Stimulated activated CD4-positive, alpha-beta T cell treated with anti-CD3 and anti-CD28 coated beads, Interleukin-15, amount 100 ng/mL, for 24 hours (primary cell): ENCODE results near the gene NR3C2.

ENCODE experiments used
- DNase-seq: peaks from one replicate; pipeline ENCODE4 v3.0.0-alpha.2; 2020

The NR3C2 gene

DNA sequence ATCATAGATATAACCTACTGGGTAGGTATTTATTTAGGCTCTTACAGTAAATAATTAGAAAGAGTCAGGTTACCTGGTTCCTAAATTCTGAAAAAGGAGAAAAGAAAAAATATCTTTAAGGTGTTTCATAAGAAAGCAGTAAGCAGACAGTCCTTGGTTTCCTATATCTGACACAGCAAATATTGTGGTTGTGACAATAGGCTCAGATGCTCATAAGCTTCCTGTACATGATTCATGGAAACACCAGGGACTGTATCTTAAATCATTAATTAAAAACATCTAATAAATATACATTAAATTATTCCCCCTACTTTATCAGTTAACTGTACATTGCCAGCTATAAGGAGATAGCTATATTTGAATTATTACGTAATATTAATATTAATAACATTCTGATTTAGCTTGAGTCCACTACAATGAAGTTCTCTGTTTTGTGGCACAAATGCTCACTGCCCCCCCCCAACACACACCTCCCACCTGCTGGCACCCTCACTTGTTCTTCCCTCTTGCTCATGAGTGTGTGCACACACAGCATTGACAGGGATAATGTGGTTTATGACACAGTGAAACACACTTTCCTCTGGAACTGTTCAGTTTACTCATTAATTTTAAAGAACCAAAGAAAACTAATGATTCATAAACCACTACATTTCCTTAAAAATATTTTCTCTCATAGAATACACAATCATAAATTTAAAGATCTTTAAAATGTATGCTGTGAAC is 187.4 kb downstream of the NR3C2 start:
- DNase-seq, result no peak

DNA sequence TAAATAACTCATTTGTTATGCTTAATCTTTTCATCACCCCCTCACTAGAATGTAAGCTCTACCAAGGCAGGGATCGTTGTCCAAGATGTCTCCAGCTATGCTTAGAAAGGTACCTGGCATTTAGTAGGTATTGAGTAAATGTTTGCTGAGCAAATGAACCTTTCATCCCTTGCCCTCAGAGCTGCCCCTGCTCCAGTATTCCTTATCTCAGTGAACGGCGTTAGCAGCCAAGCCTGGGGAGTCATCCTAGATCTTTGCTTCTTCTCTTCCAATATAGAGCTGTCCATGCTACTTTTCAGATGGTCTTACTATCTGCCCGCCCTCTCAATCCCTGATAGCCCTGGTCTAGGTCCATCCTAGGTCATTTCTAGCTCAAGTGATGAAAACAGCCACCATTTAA is 188.4 kb downstream of the NR3C2 start:
- DNase-seq, result no peak

DNA sequence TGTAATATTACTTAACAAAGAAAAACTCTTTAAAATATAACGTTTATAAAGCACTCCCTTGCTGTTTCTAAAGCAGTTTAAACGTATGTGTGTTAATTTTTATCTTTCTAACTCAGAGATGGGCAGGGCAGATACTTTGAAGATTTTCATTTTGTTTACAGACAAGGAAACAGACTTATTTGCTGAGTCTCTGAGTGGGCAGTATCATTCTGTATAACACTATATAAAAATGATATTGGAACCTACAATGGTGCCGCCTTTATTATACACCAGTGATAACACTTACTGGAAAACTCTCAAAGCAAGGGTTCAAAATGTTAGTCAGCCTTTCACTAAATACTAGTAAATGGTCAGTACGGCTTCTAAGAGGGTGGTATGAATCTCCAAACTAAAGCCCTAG is 193.4 kb downstream of the NR3C2 start:
- DNase-seq, result no peak

DNA sequence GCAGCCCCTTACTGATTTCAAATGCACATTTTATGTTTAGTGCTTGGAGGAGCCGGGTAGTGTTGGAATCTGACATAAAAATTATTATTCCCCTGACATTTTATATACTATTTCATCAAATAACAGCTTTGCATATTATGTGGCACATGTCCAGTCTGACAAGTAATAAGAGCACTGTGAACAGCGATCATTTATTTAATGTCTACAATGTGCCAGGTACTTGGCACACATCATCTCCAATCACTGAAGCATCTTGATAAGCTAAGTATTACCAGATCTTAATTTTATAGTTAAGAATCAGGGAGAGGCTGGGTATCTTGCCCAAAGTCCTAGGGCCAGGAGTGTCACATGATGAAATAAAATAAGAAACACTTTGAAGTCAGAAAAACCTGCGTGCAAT is 197.2 kb downstream of the NR3C2 start:
- DNase-seq, result no peak

DNA sequence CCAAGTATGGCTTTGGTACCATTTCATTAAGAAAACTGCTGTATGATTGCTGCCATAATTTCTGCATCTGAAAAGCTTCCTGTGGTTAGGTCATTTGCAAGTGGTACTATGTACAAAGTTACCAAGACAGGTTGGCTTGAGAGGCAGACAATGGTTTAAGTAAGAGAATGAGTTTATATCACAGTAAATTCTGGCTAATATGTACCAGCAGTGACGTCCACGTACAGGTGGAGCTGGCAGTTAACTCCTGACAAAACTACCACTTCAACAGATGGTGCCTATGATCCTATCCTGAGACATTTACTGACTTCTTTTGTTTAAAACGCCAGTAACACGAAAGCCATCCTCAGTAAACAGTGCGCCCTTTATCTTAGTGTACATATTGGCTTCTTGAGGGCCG is 198.4 kb downstream of the NR3C2 start:
- no peak for DNase-seq

DNA sequence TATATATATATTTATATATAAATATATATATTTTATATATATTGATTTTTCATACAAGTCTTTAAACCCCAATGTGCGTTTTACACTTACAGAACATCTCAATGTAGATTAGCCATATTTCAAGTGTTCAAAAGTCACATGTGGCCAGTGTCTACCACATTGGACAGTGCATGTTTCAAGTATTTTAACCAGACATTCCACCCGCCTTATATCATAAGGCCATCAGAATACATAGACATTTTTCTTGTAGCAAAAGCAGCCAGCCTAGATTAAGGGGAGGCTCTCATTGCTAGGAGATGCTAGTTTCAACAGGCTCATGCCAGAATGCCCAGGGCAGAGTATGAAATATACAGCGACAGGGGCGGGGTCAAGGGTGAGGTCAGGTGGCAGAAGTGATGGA is 202.0 kb downstream of the NR3C2 start:
- DNase-seq, result no peak

DNA sequence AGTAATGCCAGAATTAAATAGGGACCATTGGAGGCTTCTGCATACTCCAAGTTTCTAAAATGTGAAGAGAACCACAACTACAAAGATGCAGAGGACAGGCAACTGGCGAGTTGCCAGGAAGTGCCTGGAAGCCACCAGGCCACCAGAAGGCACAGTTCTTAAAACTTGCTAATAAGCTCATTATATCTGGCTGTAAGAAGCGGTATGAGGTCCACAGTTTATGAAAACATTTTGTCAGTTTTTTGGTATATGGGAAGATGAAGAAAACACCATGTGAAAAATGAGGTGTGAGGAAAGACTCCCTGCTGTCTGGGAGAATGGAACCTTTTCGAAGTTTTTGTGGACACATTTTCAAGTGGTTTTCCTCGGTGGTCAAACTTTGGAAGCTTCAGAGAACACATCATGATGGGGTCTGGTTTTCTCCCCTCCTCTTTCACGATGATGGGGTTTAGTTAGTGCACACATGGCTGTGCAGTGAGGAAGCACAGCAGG is 202.7 kb downstream of the NR3C2 start:
- no peak for DNase-seq

DNA sequence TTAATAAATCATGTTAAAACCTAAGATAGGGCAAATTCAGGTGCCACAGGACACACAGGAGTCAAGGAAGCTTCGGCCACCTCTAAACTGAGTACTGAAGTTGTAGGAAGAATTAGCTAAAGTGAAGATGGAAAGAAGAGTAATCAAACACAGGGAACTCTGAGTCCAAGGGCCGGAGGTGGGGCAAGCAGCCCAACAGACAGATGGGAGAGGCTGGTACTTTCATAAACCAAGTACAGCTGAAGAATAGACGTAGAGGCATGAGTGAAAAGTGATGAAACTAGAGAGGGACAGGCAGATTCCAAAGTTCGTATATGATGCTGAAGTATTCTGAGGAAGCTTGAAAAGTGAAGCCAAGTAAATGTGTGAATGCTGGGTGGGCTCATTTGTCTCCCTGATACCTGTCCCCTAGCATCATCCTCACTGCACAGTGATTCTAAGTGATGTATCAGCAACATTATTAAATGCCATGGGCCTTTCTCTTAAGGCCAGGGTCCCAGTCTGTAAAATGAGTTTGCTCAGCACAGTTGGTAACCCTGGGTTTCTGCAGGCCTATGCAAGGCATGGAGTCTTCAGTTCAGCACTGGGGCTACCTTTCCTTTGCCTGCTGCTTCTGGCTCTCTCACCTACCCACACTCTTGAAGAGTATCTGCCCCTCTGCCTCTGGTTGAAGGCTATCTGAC is 203.3 kb downstream of the NR3C2 start:
- DNase-seq, result no peak

DNA sequence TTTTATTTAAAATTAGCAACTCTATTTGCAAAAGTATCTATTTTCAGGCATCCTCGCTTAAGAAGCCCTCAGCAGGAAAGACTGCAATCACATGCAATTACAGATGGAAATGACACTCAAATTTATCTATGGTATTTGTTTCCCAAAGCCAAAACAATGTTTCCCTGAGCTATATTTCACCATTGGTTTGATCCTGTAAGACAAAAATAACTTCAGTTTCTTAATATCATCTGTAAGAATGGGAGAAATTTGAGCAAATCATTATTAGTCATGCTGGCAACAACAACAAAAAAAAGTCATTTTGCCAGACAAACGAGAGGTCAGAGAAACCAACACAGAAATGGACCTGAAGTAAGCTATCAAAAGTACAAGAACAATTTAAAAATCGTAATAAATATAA is 204.1 kb downstream of the NR3C2 start:
- DNase-seq, result no peak

DNA sequence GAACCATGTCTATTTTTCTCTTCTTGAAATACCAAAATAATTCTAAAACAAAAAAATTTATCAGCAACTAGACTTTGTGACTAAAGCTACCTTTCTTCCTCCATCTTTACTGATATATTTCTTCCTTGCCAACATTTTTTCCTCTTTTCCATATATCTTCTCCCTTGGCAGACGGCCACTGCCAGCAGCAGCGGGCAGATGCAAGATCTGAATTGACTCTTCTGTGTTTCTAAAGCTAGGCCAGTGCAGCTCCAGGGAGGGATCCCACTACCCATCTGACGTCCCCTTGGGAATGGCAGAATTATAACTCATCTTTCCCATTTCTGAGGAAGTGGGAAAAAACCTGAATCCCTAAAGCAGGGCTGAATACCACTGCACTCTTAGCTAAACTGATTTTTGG is 206.4 kb downstream of the NR3C2 start:
- no peak for DNase-seq

DNA sequence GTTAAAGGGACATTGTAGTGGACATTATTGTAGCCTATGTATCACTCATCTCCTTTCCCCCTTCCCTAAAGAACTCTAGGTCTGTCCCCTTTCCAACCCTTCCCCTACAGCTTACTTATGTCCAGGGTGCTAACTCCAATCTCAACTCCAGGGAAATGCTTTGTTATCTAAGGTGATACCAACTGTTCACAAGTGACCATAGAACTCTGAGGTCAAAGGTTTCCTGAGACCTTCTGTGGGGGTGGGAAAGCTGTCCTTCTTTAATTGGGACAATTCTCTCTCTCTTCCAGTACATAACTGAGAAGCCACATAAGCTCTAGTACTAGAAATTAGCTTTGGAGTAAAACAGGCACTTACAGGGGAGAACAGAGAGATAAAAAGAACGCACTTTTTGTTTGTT is 212.4 kb downstream of the NR3C2 start:
- no peak for DNase-seq

DNA sequence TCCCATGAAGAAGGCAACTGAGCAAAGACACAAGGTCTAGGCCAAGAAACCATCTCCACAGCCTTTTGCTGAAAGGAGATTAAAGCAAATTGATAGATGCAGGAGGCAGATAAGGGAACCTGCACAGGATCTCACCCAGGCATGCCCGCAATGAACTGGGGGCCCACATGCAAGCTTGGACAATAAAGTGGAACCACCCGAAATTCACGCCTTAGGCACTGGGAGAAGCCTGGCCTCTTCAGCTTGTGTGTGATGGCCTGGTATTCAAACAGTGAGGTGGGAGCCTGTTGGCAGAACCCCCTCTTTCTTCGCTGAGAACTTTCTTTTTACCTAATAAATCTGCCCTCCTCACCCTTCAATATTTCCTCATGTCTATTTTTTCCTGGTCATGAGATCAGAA is 213.2 kb downstream of the NR3C2 start:
- DNase-seq, result no peak

DNA sequence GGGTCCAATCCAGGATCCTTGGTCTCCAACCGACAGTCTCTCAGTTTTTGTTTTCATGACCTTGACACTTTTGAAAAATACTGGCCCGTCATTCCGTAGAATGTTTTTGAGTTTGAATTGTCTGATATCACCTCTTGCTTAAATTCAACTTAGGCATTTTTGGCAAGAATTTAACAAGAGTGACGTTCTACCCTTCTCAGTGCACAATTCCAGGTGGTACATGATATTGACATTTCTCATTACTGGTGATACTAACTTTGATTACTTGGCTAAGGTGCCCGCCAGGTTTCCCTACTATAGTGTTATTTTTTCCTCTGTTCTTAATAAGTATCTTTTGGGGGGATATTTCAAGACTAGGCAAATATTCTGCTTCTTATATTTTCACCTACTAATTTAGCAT is 215.1 kb downstream of the NR3C2 start:
- DNase-seq, result no peak

DNA sequence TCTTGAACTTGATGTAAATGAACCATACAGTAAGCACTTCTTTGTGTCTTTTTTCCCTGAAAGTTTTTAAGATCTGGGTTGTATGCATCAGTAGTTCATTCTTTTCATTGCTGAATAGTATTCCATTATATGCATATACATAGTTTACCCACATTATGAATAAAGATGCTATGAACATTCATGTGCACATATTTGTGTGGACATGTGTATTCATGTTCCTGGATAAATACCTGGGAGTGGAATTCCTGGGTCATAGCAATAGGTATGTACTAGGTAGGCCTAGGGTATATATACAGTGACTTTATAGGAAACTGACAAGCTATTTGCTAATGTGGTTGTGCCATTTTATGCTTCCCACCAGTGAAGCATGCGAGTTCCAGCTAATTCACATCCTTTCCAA is 215.9 kb downstream of the NR3C2 start:
- DNase-seq, result no peak

DNA sequence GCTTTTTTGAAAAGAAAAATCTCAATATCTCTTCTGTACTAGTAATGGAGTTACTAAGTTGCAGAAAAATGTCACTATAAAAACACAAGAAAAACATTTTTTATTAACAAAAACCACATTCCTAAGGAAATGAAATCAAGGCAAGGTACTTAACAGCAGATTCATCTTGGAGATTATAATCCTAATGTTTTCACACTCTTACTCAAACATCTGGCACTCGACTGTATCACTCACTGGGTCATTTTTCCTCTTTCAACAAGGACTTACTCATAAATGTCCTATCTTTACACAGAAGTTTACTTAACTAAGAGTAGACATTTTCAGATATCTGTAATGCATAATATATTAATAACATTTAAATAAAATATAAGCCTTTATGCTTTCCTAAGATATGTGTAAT is 216.6 kb downstream of the NR3C2 start:
- no peak for DNase-seq

DNA sequence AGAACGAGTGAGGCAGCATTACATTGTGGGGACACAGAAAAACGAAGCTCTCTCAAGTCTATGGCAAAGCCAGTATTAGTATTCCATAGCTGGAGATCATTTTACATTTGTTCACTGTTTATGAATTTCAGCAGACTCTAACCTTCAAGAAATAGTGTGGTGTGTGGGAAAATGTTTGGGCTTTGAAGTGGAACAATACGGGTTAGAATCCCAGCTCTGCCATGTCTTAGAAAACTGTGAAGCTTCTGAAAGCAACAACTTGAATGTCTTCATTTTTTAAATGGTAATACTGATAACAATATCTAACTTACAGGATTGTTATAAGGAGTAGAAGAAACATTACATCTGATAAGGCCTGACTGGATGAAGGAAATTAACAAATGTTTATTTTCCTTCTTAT is 217.7 kb downstream of the NR3C2 start:
- no peak for DNase-seq

DNA sequence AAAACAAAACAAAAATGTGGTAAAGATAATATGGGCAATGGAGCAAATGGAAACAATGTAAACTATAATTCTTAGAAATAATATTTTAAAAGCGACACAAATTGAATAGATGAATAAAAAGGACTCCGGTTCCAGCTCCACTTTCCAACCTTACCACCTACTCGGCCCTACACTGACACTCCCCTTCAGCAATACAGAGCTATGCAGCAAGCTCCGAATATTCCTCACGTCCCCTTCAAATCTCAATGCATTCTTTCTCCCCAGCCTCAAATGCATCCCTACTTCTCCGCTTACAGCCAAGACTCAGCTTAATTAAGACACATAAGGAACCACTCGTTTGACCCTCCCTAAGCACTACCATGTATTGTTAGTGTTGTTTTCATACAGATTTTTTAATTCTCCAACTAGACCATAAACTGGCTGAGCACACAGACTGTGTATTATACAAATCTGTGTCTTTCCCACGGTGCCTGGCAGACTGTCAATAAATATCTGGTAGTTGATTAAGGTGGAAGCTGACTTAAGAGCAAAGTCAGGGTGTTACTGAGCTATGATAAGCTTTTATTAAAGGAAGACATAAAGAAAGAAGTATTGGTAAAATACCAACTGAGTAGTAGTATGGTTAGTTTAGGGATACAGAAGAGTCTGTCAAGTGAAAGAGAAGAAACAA is 219.1 kb downstream of the NR3C2 start:
- no peak for DNase-seq

DNA sequence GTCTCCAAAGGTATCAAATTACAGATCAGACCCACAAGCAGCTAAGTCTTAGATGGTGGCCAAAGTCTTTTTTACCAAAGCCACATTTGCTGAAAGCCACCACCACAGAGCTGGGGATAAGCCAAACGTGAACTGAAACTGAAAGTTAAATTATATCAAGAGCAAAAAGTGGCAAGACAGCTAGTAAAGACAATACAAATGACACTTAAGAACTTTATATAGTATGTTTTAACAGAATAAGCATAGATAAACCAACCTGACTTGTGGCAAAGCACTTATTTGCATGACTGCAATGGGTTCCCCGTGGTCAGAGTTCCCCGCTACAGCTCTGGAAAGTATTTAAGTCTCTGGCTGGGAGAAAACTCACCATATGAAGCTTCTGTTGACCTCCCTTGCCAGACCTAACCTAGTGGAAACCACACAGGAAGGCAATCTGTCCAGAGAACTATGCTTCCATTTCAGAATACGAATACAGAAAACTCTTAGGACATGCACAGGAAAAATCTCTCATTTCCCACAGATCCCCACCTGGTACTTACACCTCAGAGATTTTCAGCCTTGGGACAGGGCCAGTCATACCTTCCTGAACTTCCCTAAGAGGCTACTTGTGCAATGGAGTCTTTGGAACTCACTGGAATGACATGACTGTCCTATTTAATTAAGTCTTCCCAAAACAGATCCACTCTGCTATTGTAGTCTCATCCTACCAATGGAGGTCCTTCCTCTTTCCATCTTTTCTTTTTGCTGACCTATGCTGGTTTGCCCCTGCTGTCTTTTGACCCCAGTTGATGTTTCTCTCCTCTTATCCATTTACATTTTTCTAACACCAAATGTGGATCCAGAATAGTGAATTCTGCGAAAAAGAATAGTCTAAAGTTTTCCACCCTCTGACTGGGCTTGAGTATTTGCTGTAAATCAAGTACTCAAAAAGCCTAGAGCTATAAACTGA is 225.1 kb downstream of the NR3C2 start:
- peak; percentile 4 for DNase-seq

DNA sequence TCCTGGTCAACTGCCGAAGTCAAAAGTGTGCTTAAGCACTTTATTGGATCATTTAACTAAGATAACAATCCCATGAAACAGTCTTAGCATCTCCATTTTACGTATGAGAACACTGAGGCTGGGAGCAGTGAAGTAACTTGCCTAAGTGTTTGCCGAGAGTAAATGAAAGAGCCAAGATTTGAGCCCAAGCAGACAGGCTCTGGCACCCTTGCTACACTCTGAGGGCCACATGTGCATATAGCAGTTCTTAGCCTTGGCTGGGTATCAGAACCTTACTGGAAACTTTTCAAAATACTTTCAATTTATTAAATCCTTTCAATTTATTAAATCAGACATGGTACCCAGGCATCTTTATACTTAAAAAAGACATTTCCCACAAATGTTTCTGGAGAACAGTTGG is 225.9 kb downstream of the NR3C2 start:
- DNase-seq, result no peak

DNA sequence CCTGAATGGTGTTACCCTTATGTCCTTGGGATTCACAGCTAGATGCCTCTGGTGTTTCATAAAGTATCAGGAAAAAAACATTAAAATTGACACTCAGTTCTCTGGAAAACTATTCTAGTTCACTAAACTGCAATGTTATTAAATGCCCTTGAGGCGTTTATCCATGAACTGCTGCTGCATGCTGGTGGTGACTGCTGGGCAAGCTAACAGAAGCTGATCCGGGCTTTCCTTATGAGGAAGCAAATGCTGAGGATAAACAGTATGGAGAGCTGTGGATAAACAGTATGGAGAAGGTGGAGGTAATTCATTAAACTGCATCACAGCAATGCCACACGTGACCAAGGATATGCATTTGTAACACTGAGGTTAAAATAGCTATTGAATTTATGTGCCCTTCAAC is 227.0 kb downstream of the NR3C2 start:
- no peak for DNase-seq

DNA sequence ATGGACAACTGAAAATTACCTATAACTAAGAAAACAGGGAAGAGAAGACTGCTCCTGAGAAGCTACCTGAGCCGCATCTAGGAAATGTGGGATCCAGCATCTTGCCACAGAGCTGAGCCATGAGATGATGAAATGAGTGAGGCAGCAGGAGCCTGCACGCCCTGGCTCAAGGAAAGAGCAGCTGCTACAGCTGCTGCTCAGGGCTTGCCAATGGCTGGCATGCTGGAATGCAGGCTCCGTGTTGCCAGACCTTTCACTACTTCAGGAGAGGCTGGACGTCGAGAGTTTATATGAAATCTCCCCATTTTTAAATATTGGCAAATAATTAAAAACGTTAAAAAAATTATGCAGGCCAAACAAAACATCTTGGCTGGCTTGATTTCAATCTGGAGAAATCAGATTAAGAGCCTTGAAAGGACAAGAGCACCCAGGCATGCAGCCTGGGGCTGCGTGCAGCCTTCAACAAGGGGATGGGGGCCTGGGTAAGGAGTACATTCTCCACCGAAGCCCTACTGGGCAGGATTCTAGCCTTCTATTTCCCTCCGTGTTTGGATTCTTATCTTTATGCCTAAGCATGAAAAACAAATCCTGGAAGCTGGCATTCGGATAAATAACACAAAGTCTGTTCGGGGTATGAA is 227.6 kb downstream of the NR3C2 start:
- no peak for DNase-seq

DNA sequence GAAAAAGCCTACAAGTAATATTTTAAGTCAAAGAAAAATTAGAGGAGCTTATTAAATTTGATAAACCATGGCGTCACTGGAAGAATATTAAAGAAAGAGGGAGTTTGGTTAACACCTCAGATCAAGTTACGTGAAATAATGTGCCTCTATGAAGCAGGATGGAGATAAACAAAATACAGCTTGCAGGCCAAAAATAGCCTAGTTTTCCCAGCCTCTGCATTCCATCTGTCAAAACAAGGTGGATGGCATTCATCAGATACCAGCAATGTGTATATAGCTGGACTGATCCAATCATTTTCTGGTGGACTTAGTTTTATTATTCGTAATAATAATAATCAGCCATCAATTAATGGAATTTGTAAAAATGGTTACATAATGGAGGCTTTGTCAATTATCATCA is 230.7 kb downstream of the NR3C2 start:
- DNase-seq, result no peak

DNA sequence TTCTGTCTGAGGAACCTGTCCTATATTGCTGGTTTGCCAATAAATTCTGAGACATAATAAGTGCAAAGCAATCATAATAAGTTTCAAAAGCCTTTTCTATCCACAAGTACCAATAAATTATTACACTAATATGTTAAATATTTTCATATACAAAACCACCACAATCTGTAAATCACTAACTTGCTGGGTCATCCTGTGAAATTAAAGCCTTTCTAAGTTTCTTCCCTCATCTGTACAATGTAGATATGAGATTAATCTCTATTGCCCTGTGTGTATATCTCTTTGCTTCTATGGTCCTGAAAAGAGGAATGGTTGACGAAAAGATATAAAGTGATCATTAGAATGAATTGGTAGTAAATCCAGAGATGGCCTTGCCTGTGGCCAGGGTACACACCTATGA is 231.6 kb downstream of the NR3C2 start:
- DNase-seq, result no peak
